Prostate gland (tissue), 2 donors: ENCODE measurements around the gene MTA3. TPM values are rescaled to one million over a fixed set of nuclear protein-coding genes. Genes with fewer than 3 reads are reported as not detected.
"Not testable (repeated sequence)": the region's sequence is repeated elsewhere in the genome, so short reads cannot be mapped to it uniquely, and the experiment has no call there.

Experiments used
- DNase-seq: peaks from one replicate; pipeline ENCODE4 v3.0.0-alpha.2; 2019; ENCODE audit warnings: low spot score
- H3K27ac ChIP-seq, 2 donors: fragments of 200-600 bp; sonication (generic); 2 replicates each; pipeline ENCODE4 v1.5.1; 2017 to 2019
- H3K27me3 ChIP-seq: fragments of 200-600 bp; sonication (generic); replicated peaks from 2 replicates; pipeline ENCODE4 v1.5.1; 2019; ENCODE audit not compliant: insufficient read depth
- H3K36me3 ChIP-seq, 2 donors: fragments of 200-600 bp; sonication (generic); 1 replicate in 1 of 2; 2 replicates in 1 of 2; pipeline versions ENCODE4 v1.5.1 to v1.8.1; 2017 to 2019
- H3K4me1 ChIP-seq: fragments of 200-600 bp; sonication (generic); replicated peaks from 2 replicates; pipeline ENCODE4 v1.5.1; 2019
- H3K4me3 ChIP-seq, 2 donors: fragments of 200-600 bp; sonication (generic); 2 replicates each; pipeline ENCODE4 v1.5.1; 2017 to 2019
- H3K9me3 ChIP-seq: fragments of 200-600 bp; sonication (generic); 2 replicates; pipeline ENCODE4 v1.5.1; 2017
- POLR2A ChIP-seq: fragments of 450-650 bp; IDR thresholded peaks from one replicate; pipeline ENCODE4 v1.6.1; 2016; ENCODE audit warnings: antibody characterized with exemption, mild to moderate bottlenecking
- POLR2AphosphoS5 ChIP-seq: sonication (generic); formaldehyde crosslinking; IDR thresholded peaks from one replicate; pipeline ENCODE4 v1.6.1; 2017; ENCODE audit warnings: antibody characterized with exemption
- WGBS: methylation state at CpG from one replicate; pipeline ENCODE4 v1.1.5; 2018; 5-methylcytosine and 5-hydroxymethylcytosine counted together
- intact Hi-C: fragments of 100-400 bp; cut with DNase I; formaldehyde crosslinking; loops from one replicate; pipeline ENCODE4 v1.14.2; 2022
- total RNA-seq, 2 donors: library from RNA; depleted of rRNA; stranded (reverse); fragments of >200 nt; gene quantifications; one replicate each; pipeline ENCODE4 v1.1.0, GENCODE V29; 2016
- TF ChIP-seq, protein P1 (sequence below), 4 experiments: fragments of 200-600 bp in 2 of 4; fragments of 450-650 bp in 2 of 4; sonication (generic) in 2 of 4; IDR thresholded peaks; 1 replicate in 3 of 4; 2 replicates in 1 of 4; pipeline ENCODE4 v1.5.1; 2016 to 2019; ENCODE audit warnings: antibody characterized with exemption in 4 of 4, mild to moderate bottlenecking in 2 of 4, moderate library complexity in 2 of 4

Gene MTA3
- total RNA-seq, 2 donors from 2014 or later, result 23.6 to 53.4 TPM

DNA sequence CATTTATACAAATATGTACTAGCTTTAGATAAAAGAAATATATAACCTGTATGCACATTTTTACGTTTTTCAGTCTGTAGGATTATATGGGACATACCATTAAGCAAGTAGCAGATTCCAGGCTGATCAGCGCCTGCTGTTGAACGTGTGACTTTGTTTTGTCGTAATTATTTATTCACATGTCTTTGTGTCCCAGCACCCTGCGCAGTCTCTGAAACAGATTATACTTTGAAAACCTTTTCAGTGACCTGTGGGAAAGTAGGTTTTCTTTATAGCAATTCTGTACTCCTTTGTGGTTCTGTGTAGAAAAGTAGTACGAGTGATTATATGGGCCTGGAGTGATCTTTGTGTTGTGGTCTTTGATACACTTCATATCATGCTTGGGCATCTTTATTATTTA, 68.5 kb downstream of the MTA3 start:
- intact Hi-C loops, result no loop called here
- H3K4me1 ChIP-seq, result no peaks in the 10 kb centered on the region
- no peak overlapping the region for H3K27ac ChIP-seq
- no peak overlapping the region for H3K4me3 ChIP-seq
- H3K27me3 ChIP-seq, result no peaks in the 10 kb centered on the region
- DNase-seq, result no peak
- 92% methylated on average over 6 of the region's 6 CpGs for WGBS
- TF ChIP-seq, protein P1, sequence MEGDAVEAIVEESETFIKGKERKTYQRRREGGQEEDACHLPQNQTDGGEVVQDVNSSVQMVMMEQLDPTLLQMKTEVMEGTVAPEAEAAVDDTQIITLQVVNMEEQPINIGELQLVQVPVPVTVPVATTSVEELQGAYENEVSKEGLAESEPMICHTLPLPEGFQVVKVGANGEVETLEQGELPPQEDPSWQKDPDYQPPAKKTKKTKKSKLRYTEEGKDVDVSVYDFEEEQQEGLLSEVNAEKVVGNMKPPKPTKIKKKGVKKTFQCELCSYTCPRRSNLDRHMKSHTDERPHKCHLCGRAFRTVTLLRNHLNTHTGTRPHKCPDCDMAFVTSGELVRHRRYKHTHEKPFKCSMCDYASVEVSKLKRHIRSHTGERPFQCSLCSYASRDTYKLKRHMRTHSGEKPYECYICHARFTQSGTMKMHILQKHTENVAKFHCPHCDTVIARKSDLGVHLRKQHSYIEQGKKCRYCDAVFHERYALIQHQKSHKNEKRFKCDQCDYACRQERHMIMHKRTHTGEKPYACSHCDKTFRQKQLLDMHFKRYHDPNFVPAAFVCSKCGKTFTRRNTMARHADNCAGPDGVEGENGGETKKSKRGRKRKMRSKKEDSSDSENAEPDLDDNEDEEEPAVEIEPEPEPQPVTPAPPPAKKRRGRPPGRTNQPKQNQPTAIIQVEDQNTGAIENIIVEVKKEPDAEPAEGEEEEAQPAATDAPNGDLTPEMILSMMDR (IDR thresholded peaks at IDR 0.05), result no peak
- TF ChIP-seq POLR2AphosphoS5 (no peak), POLR2A (no peak)
- H3K9me3 ChIP-seq, result no peaks in the 10 kb centered on the region
- no peaks in the 10 kb centered on the region for H3K36me3 ChIP-seq

DNA sequence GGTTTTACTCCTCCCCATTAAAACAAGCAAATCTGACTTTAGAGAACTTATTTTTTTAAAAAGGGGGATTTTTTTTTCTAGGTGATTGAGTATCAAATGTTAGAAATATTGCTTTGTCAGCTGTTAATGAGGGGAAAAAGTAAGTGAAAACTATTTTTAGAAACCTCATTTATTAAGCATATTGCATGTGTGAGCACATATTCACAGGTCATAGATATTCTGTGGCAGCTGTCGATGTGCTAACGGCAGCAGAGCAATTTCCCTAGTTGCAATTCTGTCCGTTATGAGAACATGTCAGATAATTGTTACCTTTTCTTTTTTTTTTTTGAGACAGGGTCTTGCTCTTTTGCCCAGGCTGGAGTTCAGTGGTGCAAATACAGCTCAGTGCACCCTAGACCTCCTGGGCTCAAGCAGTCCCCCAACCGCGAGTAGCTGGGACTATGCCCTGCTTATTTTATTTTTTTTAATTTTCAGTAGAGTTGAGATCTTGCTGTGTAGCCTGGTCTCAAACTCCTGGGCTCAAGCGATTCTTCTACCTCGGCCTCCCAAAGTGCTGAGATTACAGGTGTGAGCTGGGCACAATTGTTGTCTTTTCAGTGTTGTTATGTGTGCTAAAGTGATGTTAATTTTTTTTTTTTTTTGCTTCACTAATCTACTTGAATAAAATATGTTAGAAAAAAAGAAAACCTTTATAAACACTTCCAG, 69.8 kb downstream of the MTA3 start:
- DNase-seq, result no peak
- Histone ChIP-seq H3K4me1 (no peaks in the 10 kb centered on the region), H3K27ac (no peak overlapping the region), H3K27me3 (no peaks in the 10 kb centered on the region), H3K9me3 (no peaks in the 10 kb centered on the region), H3K36me3 (no peaks in the 10 kb centered on the region), H3K4me3 (no peak overlapping the region)
- no peak for TF ChIP-seq POLR2A
- intact Hi-C loops, result no loop called here
- WGBS, result 92% methylated on average over 7 of the region's 7 CpGs

DNA sequence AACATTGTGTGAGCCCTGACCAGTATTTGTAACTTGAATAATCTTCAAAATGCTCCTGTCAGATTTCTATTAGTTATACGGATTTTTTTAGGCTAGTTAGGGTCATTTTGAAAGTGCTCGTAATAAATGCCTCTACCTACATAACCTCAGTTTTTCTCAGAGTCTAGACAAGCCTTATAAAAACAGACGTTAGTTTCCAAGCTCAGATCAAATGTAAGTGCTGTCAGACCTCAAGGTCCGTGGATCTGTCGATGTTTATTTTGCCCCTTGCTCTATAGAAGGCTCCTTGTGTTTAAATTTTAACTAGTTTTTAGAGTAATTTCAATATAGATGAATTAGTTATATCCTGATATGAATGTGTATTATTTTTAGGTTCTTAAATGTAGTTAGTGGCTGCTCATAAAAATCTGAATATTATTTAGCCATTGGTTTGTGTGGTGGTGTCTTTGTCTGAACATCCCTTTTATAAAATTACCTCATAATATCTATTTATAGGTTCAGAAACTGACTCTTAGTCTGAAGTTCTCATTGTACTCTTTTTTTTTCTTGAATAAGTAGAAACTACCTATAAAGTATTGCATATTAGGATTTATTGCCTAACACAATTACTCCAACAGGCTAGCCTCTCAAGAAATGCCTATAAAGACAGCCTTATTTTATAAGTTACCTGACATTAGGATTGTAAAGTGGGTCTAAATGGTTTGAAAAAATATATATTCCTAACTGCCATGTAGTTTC, 71.1 kb downstream of the MTA3 start:
- intact Hi-C loops, result no loop called here
- TF ChIP-seq POLR2A, result no peak
- no peak for TF ChIP-seq POLR2AphosphoS5
- TF ChIP-seq, protein P1 (IDR thresholded peaks at IDR 0.05), result no peak
- no peak overlapping the region for H3K27ac ChIP-seq
- no peaks in the 10 kb centered on the region for H3K27me3 ChIP-seq
- 29% methylated on average over 5 of the region's 5 CpGs for WGBS
- no peaks in the 10 kb centered on the region for H3K36me3 ChIP-seq
- DNase-seq, result no peak
- no peak overlapping the region for H3K4me3 ChIP-seq
- H3K4me1 ChIP-seq, result no peaks in the 10 kb centered on the region
- H3K9me3 ChIP-seq, result no peaks in the 10 kb centered on the region

DNA sequence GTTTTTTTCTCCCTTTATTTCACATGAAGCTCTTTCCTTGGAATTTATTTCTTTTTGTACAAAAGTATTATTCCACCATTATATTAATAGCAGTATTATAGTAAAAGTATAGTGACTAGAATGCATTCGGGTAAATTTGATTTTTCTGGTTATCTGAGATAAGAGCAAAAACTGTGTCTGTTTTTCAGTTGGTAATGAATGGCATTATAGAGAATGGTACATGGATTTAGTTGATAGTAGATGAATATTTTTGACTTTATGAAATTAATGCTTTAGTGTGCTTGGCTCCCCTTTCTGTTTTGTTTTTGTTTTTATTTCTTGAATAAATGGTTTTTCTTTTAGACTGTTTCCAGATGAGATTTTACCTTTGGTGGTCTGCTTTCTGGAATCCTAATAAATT, 71.8 kb downstream of the MTA3 start:
- intact Hi-C loops, result no loop called here
- H3K27me3 ChIP-seq, result no peaks in the 10 kb centered on the region

DNA sequence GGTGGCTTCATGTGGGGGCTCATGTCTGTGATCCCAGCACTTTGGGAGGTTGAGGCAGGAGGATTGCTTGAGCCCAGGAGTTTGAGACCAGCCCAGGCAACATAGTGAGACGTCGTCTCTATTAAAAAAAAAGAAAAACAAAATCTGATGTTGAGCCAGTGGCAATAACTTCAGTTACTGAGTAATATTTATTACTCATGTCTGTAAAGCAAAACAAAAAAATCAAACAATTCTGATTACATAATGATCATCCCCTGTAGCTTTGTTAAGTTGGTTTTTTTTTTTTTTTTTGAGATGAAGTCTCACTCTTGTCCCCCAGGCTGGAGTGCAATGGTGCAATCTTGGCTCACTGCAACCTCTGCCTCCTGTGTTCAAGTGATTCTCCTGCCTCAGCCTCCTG, 73.9 kb downstream of the MTA3 start:
- DNase-seq, H3K36me3 ChIP-seq, H3K4me3 ChIP-seq, intact Hi-C loops, H3K27me3 ChIP-seq, H3K4me1 ChIP-seq, H3K27ac ChIP-seq, H3K9me3 ChIP-seq: not testable (repeated sequence)
- WGBS, result 47% methylated on average over 2 of the region's 2 CpGs

More for the DNA sequence above, 71.8 kb downstream of the MTA3 start:
- TF ChIP-seq POLR2A (no peak), POLR2AphosphoS5 (no peak)
- TF ChIP-seq, protein P1 (IDR thresholded peaks at IDR 0.05), result no peak
- H3K4me3 ChIP-seq, result no peak overlapping the region
- WGBS, result 86% methylated on average over 1 of the region's 1 CpG
- no peak overlapping the region for H3K27ac ChIP-seq
- H3K9me3 ChIP-seq, result no peaks in the 10 kb centered on the region
- no peak for DNase-seq
- no peaks in the 10 kb centered on the region for H3K36me3 ChIP-seq
- no peaks in the 10 kb centered on the region for H3K4me1 ChIP-seq

DNA sequence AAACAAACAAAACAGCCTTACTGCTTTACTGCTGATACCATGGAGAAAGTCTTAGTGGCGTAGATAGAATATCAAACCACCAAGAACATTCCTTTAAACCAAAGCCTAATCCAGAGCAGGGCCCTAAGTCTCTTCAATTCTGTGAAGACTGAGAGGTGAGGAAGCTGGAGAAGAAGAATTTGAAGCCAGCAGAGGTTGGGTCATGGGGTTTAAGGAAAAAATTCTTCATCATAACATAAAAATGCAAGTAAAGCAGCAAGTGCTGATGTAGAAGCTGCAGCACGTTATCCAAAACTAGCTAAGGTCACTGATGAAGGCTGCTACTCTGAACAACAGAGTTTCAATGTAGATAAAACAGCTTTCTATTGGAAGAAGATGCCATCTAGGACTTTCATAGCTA, 77.1 kb downstream of the MTA3 start:
- intact Hi-C loops, result no loop called here
- TF ChIP-seq, protein P1 (IDR thresholded peaks at IDR 0.05), result no peak
- no peak for TF ChIP-seq POLR2AphosphoS5
- H3K27me3 ChIP-seq, result no peaks in the 10 kb centered on the region
- H3K4me3 ChIP-seq, result no peak overlapping the region
- H3K36me3 ChIP-seq, result no peaks in the 10 kb centered on the region
- no peak overlapping the region for H3K27ac ChIP-seq
- DNase-seq, result no peak
- no peaks in the 10 kb centered on the region for H3K4me1 ChIP-seq
- 96% methylated on average over 2 of the region's 2 CpGs for WGBS
- H3K9me3 ChIP-seq, result no peaks in the 10 kb centered on the region
